H9 (cell line): ENCODE results near the gene DLX1. TPM values are rescaled to one million over a fixed set of nuclear protein-coding genes. Genes with fewer than 3 reads are reported as not detected.
"Not testable (repeated sequence)": the region's sequence is repeated elsewhere in the genome, so short reads cannot be mapped to it uniquely, and the experiment has no call there.

Source experiments
- DNase-seq: peaks from one replicate; pipeline ENCODE4 v3.0.0-alpha.2; 2017
- H2AFZ ChIP-seq: one replicate; pipeline ENCODE4 v1.6.1; 2013; ENCODE audit warnings: mild to moderate bottlenecking, low read length, control low read depth, moderate library complexity
- H2AK5ac ChIP-seq: 2 replicates; pipeline ENCODE4 v1.6.1; 2013; ENCODE audit warnings: low read length, control low read depth, mixed read lengths; ENCODE audit not compliant: insufficient read length
- H2BK120ac ChIP-seq: one replicate; pipeline ENCODE4 v1.6.1; 2013; ENCODE audit warnings: low read depth, mild to moderate bottlenecking, low read length, control low read depth, inconsistent platforms; ENCODE audit not compliant: poor library complexity, severe bottlenecking
- H2BK12ac ChIP-seq: 2 replicates; pipeline ENCODE4 v1.6.1; 2013; ENCODE audit warnings: low read length, control low read depth, mixed read lengths, low read depth; ENCODE audit not compliant: insufficient read length
- H2BK15ac ChIP-seq: 2 replicates; pipeline ENCODE4 v1.6.1; 2013; ENCODE audit warnings: low read depth, low read length, control low read depth
- H2BK20ac ChIP-seq: one replicate; pipeline ENCODE4 v1.6.1; 2013; ENCODE audit warnings: low read depth, mild to moderate bottlenecking, low read length, control low read depth, inconsistent platforms; ENCODE audit not compliant: poor library complexity, severe bottlenecking
- H2BK5ac ChIP-seq: 2 replicates; pipeline ENCODE4 v1.6.1; 2013; ENCODE audit warnings: low read length, control low read depth, mixed read lengths; ENCODE audit not compliant: insufficient read length
- H3K14ac ChIP-seq: 2 replicates; pipeline ENCODE4 v1.6.1; 2013; ENCODE audit warnings: low read length, control low read depth; ENCODE audit not compliant: insufficient read depth
- H3K18ac ChIP-seq: 2 replicates; pipeline ENCODE4 v1.6.1; 2013; ENCODE audit warnings: low read depth, mild to moderate bottlenecking, mixed read lengths, low read length, control low read depth; ENCODE audit not compliant: insufficient read length
- H3K23ac ChIP-seq: 2 replicates; pipeline ENCODE4 v1.6.1; 2013; ENCODE audit warnings: low read length, control low read depth, mixed read lengths, low read depth; ENCODE audit not compliant: insufficient read length
- H3K23me2 ChIP-seq: 2 replicates; pipeline ENCODE4 v1.6.1; 2013; ENCODE audit warnings: low read depth, mild to moderate bottlenecking, mixed read lengths, low read length, control low read depth; ENCODE audit not compliant: insufficient read length, poor library complexity, severe bottlenecking
- H3K27ac ChIP-seq: 2 replicates; pipeline ENCODE4 v1.5.1; 2013; ENCODE audit warnings: low read length, control low read depth, mixed read lengths, low read depth; ENCODE audit not compliant: insufficient read length
- H3K27me3 ChIP-seq: 2 replicates; pipeline ENCODE4 v1.6.1; 2013; ENCODE audit warnings: low read length, control low read depth, inconsistent platforms; ENCODE audit not compliant: insufficient read depth
- H3K4ac ChIP-seq: 2 replicates; pipeline ENCODE4 v1.6.1; 2013; ENCODE audit warnings: low read depth, mild to moderate bottlenecking, control low read depth, inconsistent platforms, low read length, moderate library complexity
- H3K4me1 ChIP-seq: 2 replicates; pipeline ENCODE4 v1.6.1; 2013; ENCODE audit warnings: low read length, control low read depth, inconsistent platforms; ENCODE audit not compliant: insufficient read depth
- H3K4me2 ChIP-seq: 2 replicates; pipeline ENCODE4 v1.6.1; 2013; ENCODE audit warnings: low read length, control low read depth, mixed read lengths; ENCODE audit not compliant: insufficient read length, insufficient read depth
- H3K56ac ChIP-seq: 2 replicates; pipeline ENCODE4 v1.6.1; 2013; ENCODE audit warnings: low read depth, mild to moderate bottlenecking, mixed read lengths, low read length, control low read depth; ENCODE audit not compliant: insufficient read length
- H3K79me1 ChIP-seq: 2 replicates; pipeline ENCODE4 v1.6.1; 2013; ENCODE audit warnings: low read depth, mild to moderate bottlenecking, moderate library complexity, low read length, control low read depth, inconsistent platforms; ENCODE audit not compliant: insufficient read depth, poor library complexity, severe bottlenecking
- H3K79me2 ChIP-seq: 2 replicates; pipeline ENCODE4 v1.6.1; 2013; ENCODE audit warnings: low read length, control low read depth, inconsistent platforms; ENCODE audit not compliant: insufficient read depth
- H3K9ac ChIP-seq: 2 replicates; pipeline ENCODE4 v1.6.1; 2013; ENCODE audit warnings: low read length, control low read depth, mixed read lengths; ENCODE audit not compliant: insufficient read length; ENCODE audit errors: extremely low read depth
- H3K9me3 ChIP-seq: one replicate; pipeline ENCODE4 v1.6.1; 2013; ENCODE audit warnings: low read depth, low read length, inconsistent platforms; ENCODE audit not compliant: control insufficient read depth
- H3T11ph ChIP-seq: one replicate; pipeline ENCODE4 v1.6.1; 2013; ENCODE audit warnings: mild to moderate bottlenecking, low read length, control low read depth, inconsistent platforms
- H4K20me1 ChIP-seq: one replicate; pipeline ENCODE4 v1.6.1; 2013; ENCODE audit not compliant: control insufficient read depth, insufficient read length, insufficient read depth
- H4K5ac ChIP-seq: 2 replicates; pipeline ENCODE4 v1.6.1; 2013; ENCODE audit warnings: low read depth, mild to moderate bottlenecking, mixed read lengths, low read length, control low read depth; ENCODE audit not compliant: insufficient read length
- H4K8ac ChIP-seq: replicated peaks from 2 replicates; pipeline ENCODE4 v1.6.1; 2013; ENCODE audit warnings: low read length, control low read depth, mixed read lengths, low read depth; ENCODE audit not compliant: insufficient read length
- H4K91ac ChIP-seq: 2 replicates; pipeline ENCODE4 v1.6.1; 2013; ENCODE audit warnings: low read depth, mild to moderate bottlenecking, moderate library complexity, mixed read lengths, low read length, control low read depth; ENCODE audit not compliant: insufficient read length
- H3K27ac Mint-ChIP-seq, 3 experiments: 2 replicates in 2 of 3; 3 replicates in 1 of 3; pipeline ENCODE4 v1.8.0; 2020 to 2021; ENCODE audit warnings: mixed read lengths in 3 of 3, mild to moderate bottlenecking in 1 of 3, moderate library complexity in 1 of 3
- H3K27me3 Mint-ChIP-seq: 2 replicates; pipeline ENCODE4 v1.8.0; 2021; ENCODE audit warnings: low read depth, mild to moderate bottlenecking, moderate library complexity, mixed read lengths
- H3K36me3 Mint-ChIP-seq, 3 experiments: 2 replicates in 2 of 3; 3 replicates in 1 of 3; pipeline ENCODE4 v1.8.0; 2020 to 2021; ENCODE audit warnings: low read depth in 3 of 3, mixed read lengths in 3 of 3; ENCODE audit not compliant: insufficient read depth in 1 of 3
- H3K4me1 Mint-ChIP-seq, 2 experiments: 2 replicates each; pipeline ENCODE4 v1.8.0; 2020; ENCODE audit warnings: mixed read lengths in 2 of 2
- H3K4me3 Mint-ChIP-seq, 2 experiments: 2 replicates in 1 of 2; 3 replicates in 1 of 2; pipeline ENCODE4 v1.8.0; 2020 to 2021; ENCODE audit warnings: mild to moderate bottlenecking in 2 of 2, mixed read lengths in 2 of 2, moderate library complexity in 1 of 2
- H3K9me3 Mint-ChIP-seq, 2 experiments: 2 replicates in 1 of 2; 3 replicates in 1 of 2; pipeline ENCODE4 v1.8.0; 2020; ENCODE audit warnings: mild to moderate bottlenecking in 2 of 2, mixed read lengths in 2 of 2, moderate library complexity in 1 of 2
- WGBS: extraction: QIAGEN DNeasy Blood & Tissue Kit; methylation state at CpG from one replicate; pipeline ENCODE4 v1.1.7; 2013; ENCODE audit warnings: missing lambda C conversion rate, low lambda C conversion rate, mixed read lengths; ENCODE audit not compliant: insufficient read length; ENCODE audit errors: extremely low coverage; 5-methylcytosine and 5-hydroxymethylcytosine counted together
- total RNA-seq: library from RNA; stranded (reverse); gene quantifications from 2 replicates; pipeline ENCODE4 v1.2.1, GENCODE V29; 2021
- TF ChIP-seq, protein P1 (sequence below): fragments of 200-600 bp; sonication (generic); conservative IDR thresholded peaks from 3 replicates; pipeline ENCODE4 v1.8.0; 2021; ENCODE audit warnings: antibody characterized with exemption, mild to moderate bottlenecking

DLX1 gene
- total RNA-seq, 1 experiment from 2014 or later = not detected

- H3K27ac Mint-ChIP-seq = no peak overlapping the region
- Histone ChIP-seq H3K4ac (no peak overlapping the region), H3K18ac (no peak overlapping the region), H3K9me3 (no peaks in the 10 kb centered on the region), H3K23ac (no peak overlapping the region), H2BK20ac (no peak overlapping the region), H2BK12ac (no peak overlapping the region), H3K23me2 (no peaks in the 10 kb centered on the region), H2AK5ac (no peak overlapping the region), H2BK15ac (no peak overlapping the region), H4K5ac (no peak overlapping the region), H2AFZ (no peak overlapping the region), H3K27ac (no peak overlapping the region), H3K56ac (no peak overlapping the region), H3K14ac (no peak overlapping the region), H3T11ph (no peak overlapping the region), H3K27me3 (peaks cover 16% of the 10 kb centered on the region), H3K79me1 (no peaks in the 10 kb centered on the region), H2BK120ac (no peak overlapping the region), H3K79me2 (no peaks in the 10 kb centered on the region), H4K8ac (no peak overlapping the region), H4K20me1 (no peaks in the 10 kb centered on the region), H4K91ac (no peak overlapping the region), H3K9ac (no peak overlapping the region), H2BK5ac (no peak overlapping the region), H3K4me2 (no peak overlapping the region), H3K4me1 (no peaks in the 10 kb centered on the region; the same call in 1 of the 2 replicates)
- no peak overlapping the region for H3K4me3 Mint-ChIP-seq
- no peaks in the 10 kb centered on the region for H3K36me3 Mint-ChIP-seq
- WGBS = no CpG with 5 or more reads among the region's 2 CpGs
- no peaks in the 10 kb centered on the region for H3K9me3 Mint-ChIP-seq
- H3K27me3 Mint-ChIP-seq = peaks cover 16% of the 10 kb centered on the region
- TF ChIP-seq, protein P1, sequence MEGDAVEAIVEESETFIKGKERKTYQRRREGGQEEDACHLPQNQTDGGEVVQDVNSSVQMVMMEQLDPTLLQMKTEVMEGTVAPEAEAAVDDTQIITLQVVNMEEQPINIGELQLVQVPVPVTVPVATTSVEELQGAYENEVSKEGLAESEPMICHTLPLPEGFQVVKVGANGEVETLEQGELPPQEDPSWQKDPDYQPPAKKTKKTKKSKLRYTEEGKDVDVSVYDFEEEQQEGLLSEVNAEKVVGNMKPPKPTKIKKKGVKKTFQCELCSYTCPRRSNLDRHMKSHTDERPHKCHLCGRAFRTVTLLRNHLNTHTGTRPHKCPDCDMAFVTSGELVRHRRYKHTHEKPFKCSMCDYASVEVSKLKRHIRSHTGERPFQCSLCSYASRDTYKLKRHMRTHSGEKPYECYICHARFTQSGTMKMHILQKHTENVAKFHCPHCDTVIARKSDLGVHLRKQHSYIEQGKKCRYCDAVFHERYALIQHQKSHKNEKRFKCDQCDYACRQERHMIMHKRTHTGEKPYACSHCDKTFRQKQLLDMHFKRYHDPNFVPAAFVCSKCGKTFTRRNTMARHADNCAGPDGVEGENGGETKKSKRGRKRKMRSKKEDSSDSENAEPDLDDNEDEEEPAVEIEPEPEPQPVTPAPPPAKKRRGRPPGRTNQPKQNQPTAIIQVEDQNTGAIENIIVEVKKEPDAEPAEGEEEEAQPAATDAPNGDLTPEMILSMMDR = peak; percentile 68
- H3K4me1 Mint-ChIP-seq = peaks cover 8 to 13% of the 10 kb centered on the region in 2 experiments
- no peak for DNase-seq
Measured at GRCh38 chr2:172113617-172114016, 28.3 kb downstream of the DLX1 start.

DNA sequence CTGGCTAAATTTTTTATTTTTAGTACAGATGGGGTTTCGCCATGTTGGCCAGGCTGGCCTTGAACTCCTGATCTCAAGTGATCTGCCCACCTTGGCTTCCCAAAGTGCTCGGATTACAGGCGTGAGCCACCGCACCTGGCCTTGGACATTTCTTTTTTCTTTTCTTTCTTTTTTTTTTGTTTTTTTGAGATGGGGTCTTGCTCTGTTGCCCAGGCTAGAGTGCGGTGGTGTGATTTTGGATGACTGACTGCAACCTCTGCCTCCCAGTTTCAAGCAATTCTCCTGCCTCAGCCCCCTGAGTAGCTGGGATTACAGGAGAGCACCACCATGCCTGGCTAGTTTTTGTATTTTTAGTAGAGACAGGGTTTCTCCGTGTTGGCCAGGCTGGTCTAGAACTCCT is 28.9 kb downstream of the DLX1 start:
- H3K27ac Mint-ChIP-seq, H4K5ac ChIP-seq, DNase-seq, H3K9me3 Mint-ChIP-seq, H3K23ac ChIP-seq, H3K36me3 Mint-ChIP-seq, H2BK20ac ChIP-seq, H3K4me1 ChIP-seq, H3K9ac ChIP-seq, H3K79me1 ChIP-seq, H3T11ph ChIP-seq, H3K79me2 ChIP-seq, H2AFZ ChIP-seq, H2BK5ac ChIP-seq, H3K18ac ChIP-seq, H3K23me2 ChIP-seq, H4K91ac ChIP-seq, H2BK12ac ChIP-seq, H4K8ac ChIP-seq, H3K27ac ChIP-seq, H3K4me3 Mint-ChIP-seq, H2BK120ac ChIP-seq, H3K56ac ChIP-seq, H3K9me3 ChIP-seq, H3K14ac ChIP-seq, H3K4ac ChIP-seq, H2BK15ac ChIP-seq, H4K20me1 ChIP-seq, H3K4me2 ChIP-seq, H2AK5ac ChIP-seq: not testable (repeated sequence)
- Mint-ChIP-seq H3K27me3 (peaks cover 12% of the 10 kb centered on the region), H3K4me1 (peaks cover 8 to 11% of the 10 kb centered on the region in 2 experiments)
- peaks cover 12% of the 10 kb centered on the region; the same call in 1 of the 2 replicates for H3K27me3 ChIP-seq
- WGBS = no CpG with 5 or more reads among the region's 6 CpGs
